A673 (cell line): Measurements from ENCODE around the gene WHAMM. TPM values are rescaled to one million over a fixed set of nuclear protein-coding genes. Genes with fewer than 3 reads are reported as not detected.

Experiments
- BruUV-seq: library from RNA; stranded (reverse); fragments of 400-500 nt; replicated peaks from 2 replicates; lab custom pipeline; 2021; lab: Mats Ljungman, UMichigan
- CTCF ChIA-PET: fragments of 300-600 bp; sonication (Branson Sonifier 250); formaldehyde crosslinking; loops from one replicate; lab custom pipeline; 2022; ENCODE audit warnings: antibody characterized with exemption; lab: Charles Lee
- POLR2A ChIA-PET: fragments of 300-600 bp; sonication (Branson Sonifier 250); formaldehyde crosslinking; loops from one replicate; lab custom pipeline; 2022; ENCODE audit warnings: antibody characterized with exemption; ENCODE audit not compliant: low non-redundant PET; lab: Charles Lee
- DNase-seq: peaks from one replicate; pipeline ENCODE4 v3.0.0-alpha.2; 2015; ENCODE audit warnings: low spot score
- H3K27ac ChIP-seq: fragments of 200-600 bp; sonication (generic); 2 replicates; pipeline ENCODE4 v1.5.1; 2016; ENCODE audit warnings: mixed run types, low read depth, mild to moderate bottlenecking, mixed read lengths, antibody characterized with exemption, low read length; ENCODE audit not compliant: poor library complexity, severe bottlenecking
- H3K27me3 ChIP-seq: fragments of 200-600 bp; sonication (generic); replicated peaks from 2 replicates; pipeline ENCODE4 v1.6.1; 2017; ENCODE audit warnings: mixed run types, low read depth, mild to moderate bottlenecking, mixed read lengths, antibody characterized with exemption, low read length; ENCODE audit not compliant: insufficient read depth, poor library complexity
- H3K36me3 ChIP-seq: fragments of 200-600 bp; sonication (generic); 2 replicates; pipeline ENCODE4 v1.6.1; 2016; ENCODE audit warnings: mixed run types, mild to moderate bottlenecking, mixed read lengths, antibody characterized with exemption, low read length; ENCODE audit not compliant: insufficient read depth, poor library complexity, severe bottlenecking
- H3K4me1 ChIP-seq: fragments of 200-600 bp; sonication (generic); 2 replicates; pipeline ENCODE4 v1.6.1; 2017; ENCODE audit warnings: mixed run types, mild to moderate bottlenecking, mixed read lengths, antibody characterized with exemption, low read length; ENCODE audit not compliant: insufficient read depth, poor library complexity, severe bottlenecking
- H3K4me3 ChIP-seq: fragments of 200-600 bp; sonication (generic); 2 replicates; pipeline ENCODE4 v1.5.1; 2016; ENCODE audit warnings: low read depth, mixed run types, mild to moderate bottlenecking, mixed read lengths, low read length; ENCODE audit not compliant: poor library complexity, severe bottlenecking
- H3K9me3 ChIP-seq: fragments of 200-600 bp; sonication (generic); 2 replicates; pipeline ENCODE4 v1.6.1; 2016; ENCODE audit warnings: mixed run types, low read depth, mild to moderate bottlenecking, mixed read lengths, antibody characterized with exemption, low read length; ENCODE audit not compliant: poor library complexity, severe bottlenecking
- EZH2 ChIP-seq: fragments of 200-600 bp; sonication (generic); IDR thresholded peaks from 2 replicates; pipeline ENCODE4 v1.6.1; 2017; ENCODE audit warnings: borderline replicate concordance, low read depth, mild to moderate bottlenecking, mixed read lengths, antibody characterized with exemption, low read length; ENCODE audit not compliant: poor library complexity, severe bottlenecking
- intact Hi-C: fragments of 100-400 bp; cut with micrococcal nuclease; formaldehyde crosslinking; loops from one replicate; pipeline ENCODE4 v1.10.0; 2022; ENCODE audit not compliant: unreplicated experiment
- total RNA-seq: library from RNA; stranded (reverse); gene quantifications from 2 replicates; pipeline ENCODE4 v1.2.3, GENCODE V29; 2021
- TF ChIP-seq, protein P1 (sequence below): fragments of 300-800, 200-600 bp; sonication (generic); conservative IDR thresholded peaks from 2 replicates; pipeline ENCODE4 v1.5.1; 2017; ENCODE audit warnings: low read depth, mild to moderate bottlenecking, antibody characterized with exemption, low read length, moderate library complexity, mixed read lengths

Gene WHAMM
- total RNA-seq, 1 experiment from 2014 or later, result 5.1 TPM

DNA sequence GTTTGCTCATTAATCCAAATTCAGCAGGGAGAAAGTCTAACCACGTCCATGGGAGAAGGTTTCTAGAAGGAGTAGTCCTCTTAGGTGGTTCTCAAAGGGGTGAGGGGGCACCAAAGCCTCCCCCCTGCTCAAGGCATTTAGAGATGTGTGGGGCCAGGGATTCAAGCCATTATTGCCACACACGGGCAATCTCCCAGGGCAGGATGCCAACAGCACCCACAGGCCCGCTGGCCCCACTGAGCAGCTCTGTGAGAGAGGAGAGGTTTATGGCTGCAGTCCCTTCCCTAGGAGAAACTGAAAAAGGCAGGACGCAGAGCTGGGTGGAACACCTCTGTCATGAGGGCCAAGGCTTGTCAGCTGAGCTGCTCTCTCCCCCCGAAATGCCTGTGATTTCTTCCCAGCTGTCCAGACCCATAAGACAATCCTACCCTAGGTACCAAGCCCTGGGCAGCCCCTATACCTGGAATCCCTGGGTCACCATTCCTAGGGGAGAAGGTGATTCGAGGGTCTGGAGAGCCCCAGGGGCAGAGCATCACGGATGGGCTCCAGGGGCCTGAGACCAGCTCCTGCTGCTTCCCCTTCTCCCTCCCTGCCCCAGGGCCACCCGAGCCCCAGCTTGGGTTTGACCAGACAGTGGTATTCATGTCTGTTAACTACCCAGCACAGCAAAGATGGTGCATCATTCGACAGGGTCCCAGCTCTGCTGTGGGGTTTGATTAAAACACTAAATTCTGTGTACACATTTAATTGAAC, 39.0 kb downstream of the WHAMM start:
- no peak overlapping the region for H3K4me3 ChIP-seq
- TF ChIP-seq EZH2, result no peak
- intact Hi-C loops, result no loop called here
- no peak for DNase-seq
- no peak overlapping the region for H3K27ac ChIP-seq
- H3K36me3 ChIP-seq, result no peaks in the 10 kb centered on the region
- H3K4me1 ChIP-seq, result peaks cover 17% of the 10 kb centered on the region
- ChIA-PET POLR2A (no interaction called here), CTCF (interaction anchor here (1.0 kb wide), 1 partner anchor 25 kb away, joined by 5 read pairs; no protein-coding TSS in a partner anchor)
- no peaks in the 10 kb centered on the region for H3K27me3 ChIP-seq
- BruUV-seq, result no TSS peak
- no peaks in the 10 kb centered on the region for H3K9me3 ChIP-seq

DNA sequence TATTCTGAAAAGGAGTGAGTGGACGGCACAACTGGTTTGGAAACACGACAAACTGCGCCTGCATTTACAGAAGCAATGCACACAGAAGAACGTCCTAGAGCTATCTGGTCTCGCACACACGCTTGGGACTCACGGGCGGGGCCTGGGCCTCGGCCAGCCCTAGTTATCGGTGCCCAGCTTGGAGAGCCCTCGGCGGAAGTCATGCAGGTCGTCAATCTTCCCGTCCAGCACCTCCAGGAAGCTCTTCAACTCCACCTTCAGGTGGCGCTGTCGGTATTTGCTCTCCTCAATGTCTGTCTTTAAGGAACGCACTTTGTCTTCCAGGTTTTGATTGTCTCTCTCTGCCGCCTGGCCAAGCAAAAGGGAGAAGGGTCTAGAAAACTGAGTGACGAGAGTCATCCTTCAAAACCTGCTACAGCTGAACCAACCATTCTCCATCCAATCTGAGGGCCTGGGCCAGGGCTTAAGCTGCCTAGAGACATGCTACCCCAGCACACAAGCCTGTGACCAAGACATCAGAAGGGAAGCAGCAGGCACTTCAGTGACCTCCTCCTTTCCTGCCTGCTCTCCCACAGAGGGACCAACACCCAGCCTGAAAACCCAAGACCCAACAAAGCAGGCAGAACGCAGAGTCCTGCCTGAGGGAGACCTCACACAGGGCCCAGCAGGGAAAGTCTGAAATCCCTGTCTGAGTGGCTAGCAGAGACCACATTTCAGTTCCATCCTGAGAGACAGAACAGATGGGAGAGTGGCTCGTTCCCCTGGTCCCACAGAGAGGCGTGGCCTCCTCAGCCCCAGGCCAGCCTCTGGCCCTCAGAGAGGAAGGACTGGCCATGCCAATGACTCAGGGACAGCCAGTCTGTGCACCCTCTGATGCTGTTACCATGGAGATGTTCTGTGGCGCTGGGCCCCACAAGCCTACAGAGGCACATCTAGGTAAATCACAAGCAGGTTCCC, 40.4 kb downstream of the WHAMM start:
- H3K4me1 ChIP-seq, result peaks cover 18% of the 10 kb centered on the region
- ChIA-PET CTCF (interaction anchor here (0.6 to 1.0 kb wide), 3 partner anchors 26 to 270 kb away, joined by 4 to 6 read pairs (median 5); no protein-coding TSS in a partner anchor), POLR2A (no interaction called here)
- no TSS peak for BruUV-seq
- no peaks in the 10 kb centered on the region for H3K36me3 ChIP-seq
- DNase-seq, result peak; percentile 85
- intact Hi-C loops, result loop anchor here (1.0 to 5.0 kb wide), 2 partner anchors 137 to 150 kb away; partner anchors contain the start of gene RAMAC
- no peaks in the 10 kb centered on the region for H3K27me3 ChIP-seq
- no peak overlapping the region for H3K27ac ChIP-seq
- no peak for TF ChIP-seq EZH2
- TF ChIP-seq, protein P1, sequence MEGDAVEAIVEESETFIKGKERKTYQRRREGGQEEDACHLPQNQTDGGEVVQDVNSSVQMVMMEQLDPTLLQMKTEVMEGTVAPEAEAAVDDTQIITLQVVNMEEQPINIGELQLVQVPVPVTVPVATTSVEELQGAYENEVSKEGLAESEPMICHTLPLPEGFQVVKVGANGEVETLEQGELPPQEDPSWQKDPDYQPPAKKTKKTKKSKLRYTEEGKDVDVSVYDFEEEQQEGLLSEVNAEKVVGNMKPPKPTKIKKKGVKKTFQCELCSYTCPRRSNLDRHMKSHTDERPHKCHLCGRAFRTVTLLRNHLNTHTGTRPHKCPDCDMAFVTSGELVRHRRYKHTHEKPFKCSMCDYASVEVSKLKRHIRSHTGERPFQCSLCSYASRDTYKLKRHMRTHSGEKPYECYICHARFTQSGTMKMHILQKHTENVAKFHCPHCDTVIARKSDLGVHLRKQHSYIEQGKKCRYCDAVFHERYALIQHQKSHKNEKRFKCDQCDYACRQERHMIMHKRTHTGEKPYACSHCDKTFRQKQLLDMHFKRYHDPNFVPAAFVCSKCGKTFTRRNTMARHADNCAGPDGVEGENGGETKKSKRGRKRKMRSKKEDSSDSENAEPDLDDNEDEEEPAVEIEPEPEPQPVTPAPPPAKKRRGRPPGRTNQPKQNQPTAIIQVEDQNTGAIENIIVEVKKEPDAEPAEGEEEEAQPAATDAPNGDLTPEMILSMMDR, result peak; percentile 82
- no peak overlapping the region for H3K4me3 ChIP-seq
- H3K9me3 ChIP-seq, result no peaks in the 10 kb centered on the region

GRCh38 chr15:82850731-82851130, 41.3 kb downstream of the WHAMM start:
- TF ChIP-seq EZH2, result no peak
- TF ChIP-seq, protein P1, result no peak
- H3K27ac ChIP-seq, result no peak overlapping the region
- BruUV-seq, result no TSS peak
- ChIA-PET POLR2A (no interaction called here), CTCF (no interaction called here)
- intact Hi-C loops, result loop anchor here (5.0 kb wide), 1 partner anchor 137 kb away; the partner anchor contains the start of gene RAMAC
- H3K27me3 ChIP-seq, result no peaks in the 10 kb centered on the region
- no peaks in the 10 kb centered on the region for H3K9me3 ChIP-seq
- H3K36me3 ChIP-seq, result no peaks in the 10 kb centered on the region
- H3K4me3 ChIP-seq, result no peak overlapping the region
- peaks cover 18% of the 10 kb centered on the region for H3K4me1 ChIP-seq
- no peak for DNase-seq
